AG10803 (cell line): ENCODE results near the gene MAML3.

ENCODE experiments used
- DNase-seq: peaks from one replicate; pipeline ENCODE4 v3.0.0; 2010; ENCODE audit warnings: low read depth
- H3K4me3 ChIP-seq: 2 replicates; pipeline ENCODE4 v1.5.1; 2011; ENCODE audit warnings: mild to moderate bottlenecking, low read length, control low read depth
- CTCF ChIP-seq: conservative IDR thresholded peaks from 2 replicates; pipeline ENCODE4 v1.5.1; 2011; ENCODE audit warnings: mild to moderate bottlenecking, low read length, control low read depth, inconsistent platforms

The MAML3 gene

GRCh38 chr4:139987502-139987850 lies 166.5 kb downstream of the MAML3 start:
- no peak overlapping the region for H3K4me3 ChIP-seq
- no peak for TF ChIP-seq CTCF
- DNase-seq: no peak

- TF ChIP-seq CTCF: no peak
- no peak overlapping the region for H3K4me3 ChIP-seq
- peak; percentile 31 for DNase-seq
These were observed 167.1 kb downstream of the MAML3 start for GRCh38 chr4:139986689-139987501.

- no peak overlapping the region for H3K4me3 ChIP-seq
- no peak for DNase-seq
- no peak for TF ChIP-seq CTCF
These were observed 167.9 kb downstream of the MAML3 start for GRCh38 chr4:139986106-139986505.

GRCh38 chr4:139985401-139985800 lies 168.6 kb downstream of the MAML3 start:
- DNase-seq: no peak
- no peak overlapping the region for H3K4me3 ChIP-seq
- no peak for TF ChIP-seq CTCF

- no peak for TF ChIP-seq CTCF
- no peak overlapping the region for H3K4me3 ChIP-seq
- no peak for DNase-seq
These were observed 169.5 kb downstream of the MAML3 start for GRCh38 chr4:139984471-139984870.

- DNase-seq: no peak
- H3K4me3 ChIP-seq: no peak overlapping the region
- no peak for TF ChIP-seq CTCF
These were observed 175.3 kb downstream of the MAML3 start for GRCh38 chr4:139978692-139979091.

GRCh38 chr4:139977838-139978609 lies 176.0 kb downstream of the MAML3 start:
- no peak overlapping the region for H3K4me3 ChIP-seq
- no peak for TF ChIP-seq CTCF
- no peak for DNase-seq
